GM23338 (cell line): ENCODE measurements around the gene KCNJ3.

ENCODE experiments used
- EZH2 ChIP-seq: fragments of 200-600 bp; sonication (generic); IDR thresholded peaks from one replicate; pipeline ENCODE4 v1.8.0; 2017; ENCODE audit warnings: antibody characterized with exemption, mild to moderate bottlenecking, low read depth; ENCODE audit not compliant: unreplicated experiment
- JUNB ChIP-seq: IDR thresholded peaks from one replicate; pipeline ENCODE4 v1.6.1; 2016; ENCODE audit warnings: antibody characterized with exemption; ENCODE audit not compliant: unreplicated experiment
- POLR2AphosphoS5 ChIP-seq: IDR thresholded peaks from 2 replicates; pipeline ENCODE4 v1.6.1; 2016; ENCODE audit warnings: antibody characterized with exemption, low read depth
- TF ChIP-seq, protein P1 (sequence below), 2 experiments: fragments of 200-600 bp in 1 of 2; sonication (generic) in 1 of 2; conservative IDR thresholded peaks; 2 replicates each; pipeline versions ENCODE4 v1.5.1 to v1.6.1; 2016 to 2017; ENCODE audit warnings: antibody characterized with exemption in 2 of 2, low read depth in 2 of 2, mild to moderate bottlenecking in 2 of 2, moderate library complexity in 1 of 2
- TF ChIP-seq, protein P2 (sequence below): IDR thresholded peaks from one replicate; pipeline ENCODE4 v1.6.1; 2018; ENCODE audit warnings: antibody characterized with exemption; ENCODE audit not compliant: unreplicated experiment
- TF ChIP-seq, protein P3 (sequence below): fragments of 250-450 bp; sonication (Bioruptor Pico); IDR thresholded peaks from 2 replicates; pipeline ENCODE4 v1.5.0; 2020; ENCODE audit warnings: mild to moderate bottlenecking, moderate library complexity

DNA sequence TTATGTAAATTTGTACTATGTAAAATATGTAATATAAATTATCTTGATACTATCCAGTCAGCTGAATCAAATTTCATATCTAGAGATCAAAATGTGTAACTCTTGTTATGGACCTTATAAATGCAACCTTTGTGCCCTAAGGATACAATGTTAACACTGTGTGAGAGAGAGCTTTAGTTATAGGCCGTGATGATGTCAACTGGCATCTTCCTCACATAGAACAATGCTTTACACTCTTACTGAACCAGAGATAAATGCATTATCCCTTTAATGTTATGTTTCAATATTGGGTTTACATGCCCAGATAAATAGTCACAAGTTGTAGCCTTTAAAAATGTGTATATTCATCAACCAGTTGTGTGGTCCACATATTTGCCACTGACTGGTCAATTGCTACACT is 115.1 kb downstream of the KCNJ3 start:
- no peak for TF ChIP-seq POLR2AphosphoS5
- TF ChIP-seq, protein P1, sequence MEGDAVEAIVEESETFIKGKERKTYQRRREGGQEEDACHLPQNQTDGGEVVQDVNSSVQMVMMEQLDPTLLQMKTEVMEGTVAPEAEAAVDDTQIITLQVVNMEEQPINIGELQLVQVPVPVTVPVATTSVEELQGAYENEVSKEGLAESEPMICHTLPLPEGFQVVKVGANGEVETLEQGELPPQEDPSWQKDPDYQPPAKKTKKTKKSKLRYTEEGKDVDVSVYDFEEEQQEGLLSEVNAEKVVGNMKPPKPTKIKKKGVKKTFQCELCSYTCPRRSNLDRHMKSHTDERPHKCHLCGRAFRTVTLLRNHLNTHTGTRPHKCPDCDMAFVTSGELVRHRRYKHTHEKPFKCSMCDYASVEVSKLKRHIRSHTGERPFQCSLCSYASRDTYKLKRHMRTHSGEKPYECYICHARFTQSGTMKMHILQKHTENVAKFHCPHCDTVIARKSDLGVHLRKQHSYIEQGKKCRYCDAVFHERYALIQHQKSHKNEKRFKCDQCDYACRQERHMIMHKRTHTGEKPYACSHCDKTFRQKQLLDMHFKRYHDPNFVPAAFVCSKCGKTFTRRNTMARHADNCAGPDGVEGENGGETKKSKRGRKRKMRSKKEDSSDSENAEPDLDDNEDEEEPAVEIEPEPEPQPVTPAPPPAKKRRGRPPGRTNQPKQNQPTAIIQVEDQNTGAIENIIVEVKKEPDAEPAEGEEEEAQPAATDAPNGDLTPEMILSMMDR (conservative IDR thresholded peaks at IDR 0.05; ENCODE audit: low read depth in 2 of 2): no peak
- no peak for TF ChIP-seq EZH2
- TF ChIP-seq, protein P2, sequence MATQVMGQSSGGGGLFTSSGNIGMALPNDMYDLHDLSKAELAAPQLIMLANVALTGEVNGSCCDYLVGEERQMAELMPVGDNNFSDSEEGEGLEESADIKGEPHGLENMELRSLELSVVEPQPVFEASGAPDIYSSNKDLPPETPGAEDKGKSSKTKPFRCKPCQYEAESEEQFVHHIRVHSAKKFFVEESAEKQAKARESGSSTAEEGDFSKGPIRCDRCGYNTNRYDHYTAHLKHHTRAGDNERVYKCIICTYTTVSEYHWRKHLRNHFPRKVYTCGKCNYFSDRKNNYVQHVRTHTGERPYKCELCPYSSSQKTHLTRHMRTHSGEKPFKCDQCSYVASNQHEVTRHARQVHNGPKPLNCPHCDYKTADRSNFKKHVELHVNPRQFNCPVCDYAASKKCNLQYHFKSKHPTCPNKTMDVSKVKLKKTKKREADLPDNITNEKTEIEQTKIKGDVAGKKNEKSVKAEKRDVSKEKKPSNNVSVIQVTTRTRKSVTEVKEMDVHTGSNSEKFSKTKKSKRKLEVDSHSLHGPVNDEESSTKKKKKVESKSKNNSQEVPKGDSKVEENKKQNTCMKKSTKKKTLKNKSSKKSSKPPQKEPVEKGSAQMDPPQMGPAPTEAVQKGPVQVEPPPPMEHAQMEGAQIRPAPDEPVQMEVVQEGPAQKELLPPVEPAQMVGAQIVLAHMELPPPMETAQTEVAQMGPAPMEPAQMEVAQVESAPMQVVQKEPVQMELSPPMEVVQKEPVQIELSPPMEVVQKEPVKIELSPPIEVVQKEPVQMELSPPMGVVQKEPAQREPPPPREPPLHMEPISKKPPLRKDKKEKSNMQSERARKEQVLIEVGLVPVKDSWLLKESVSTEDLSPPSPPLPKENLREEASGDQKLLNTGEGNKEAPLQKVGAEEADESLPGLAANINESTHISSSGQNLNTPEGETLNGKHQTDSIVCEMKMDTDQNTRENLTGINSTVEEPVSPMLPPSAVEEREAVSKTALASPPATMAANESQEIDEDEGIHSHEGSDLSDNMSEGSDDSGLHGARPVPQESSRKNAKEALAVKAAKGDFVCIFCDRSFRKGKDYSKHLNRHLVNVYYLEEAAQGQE: no peak
- TF ChIP-seq, protein P3, sequence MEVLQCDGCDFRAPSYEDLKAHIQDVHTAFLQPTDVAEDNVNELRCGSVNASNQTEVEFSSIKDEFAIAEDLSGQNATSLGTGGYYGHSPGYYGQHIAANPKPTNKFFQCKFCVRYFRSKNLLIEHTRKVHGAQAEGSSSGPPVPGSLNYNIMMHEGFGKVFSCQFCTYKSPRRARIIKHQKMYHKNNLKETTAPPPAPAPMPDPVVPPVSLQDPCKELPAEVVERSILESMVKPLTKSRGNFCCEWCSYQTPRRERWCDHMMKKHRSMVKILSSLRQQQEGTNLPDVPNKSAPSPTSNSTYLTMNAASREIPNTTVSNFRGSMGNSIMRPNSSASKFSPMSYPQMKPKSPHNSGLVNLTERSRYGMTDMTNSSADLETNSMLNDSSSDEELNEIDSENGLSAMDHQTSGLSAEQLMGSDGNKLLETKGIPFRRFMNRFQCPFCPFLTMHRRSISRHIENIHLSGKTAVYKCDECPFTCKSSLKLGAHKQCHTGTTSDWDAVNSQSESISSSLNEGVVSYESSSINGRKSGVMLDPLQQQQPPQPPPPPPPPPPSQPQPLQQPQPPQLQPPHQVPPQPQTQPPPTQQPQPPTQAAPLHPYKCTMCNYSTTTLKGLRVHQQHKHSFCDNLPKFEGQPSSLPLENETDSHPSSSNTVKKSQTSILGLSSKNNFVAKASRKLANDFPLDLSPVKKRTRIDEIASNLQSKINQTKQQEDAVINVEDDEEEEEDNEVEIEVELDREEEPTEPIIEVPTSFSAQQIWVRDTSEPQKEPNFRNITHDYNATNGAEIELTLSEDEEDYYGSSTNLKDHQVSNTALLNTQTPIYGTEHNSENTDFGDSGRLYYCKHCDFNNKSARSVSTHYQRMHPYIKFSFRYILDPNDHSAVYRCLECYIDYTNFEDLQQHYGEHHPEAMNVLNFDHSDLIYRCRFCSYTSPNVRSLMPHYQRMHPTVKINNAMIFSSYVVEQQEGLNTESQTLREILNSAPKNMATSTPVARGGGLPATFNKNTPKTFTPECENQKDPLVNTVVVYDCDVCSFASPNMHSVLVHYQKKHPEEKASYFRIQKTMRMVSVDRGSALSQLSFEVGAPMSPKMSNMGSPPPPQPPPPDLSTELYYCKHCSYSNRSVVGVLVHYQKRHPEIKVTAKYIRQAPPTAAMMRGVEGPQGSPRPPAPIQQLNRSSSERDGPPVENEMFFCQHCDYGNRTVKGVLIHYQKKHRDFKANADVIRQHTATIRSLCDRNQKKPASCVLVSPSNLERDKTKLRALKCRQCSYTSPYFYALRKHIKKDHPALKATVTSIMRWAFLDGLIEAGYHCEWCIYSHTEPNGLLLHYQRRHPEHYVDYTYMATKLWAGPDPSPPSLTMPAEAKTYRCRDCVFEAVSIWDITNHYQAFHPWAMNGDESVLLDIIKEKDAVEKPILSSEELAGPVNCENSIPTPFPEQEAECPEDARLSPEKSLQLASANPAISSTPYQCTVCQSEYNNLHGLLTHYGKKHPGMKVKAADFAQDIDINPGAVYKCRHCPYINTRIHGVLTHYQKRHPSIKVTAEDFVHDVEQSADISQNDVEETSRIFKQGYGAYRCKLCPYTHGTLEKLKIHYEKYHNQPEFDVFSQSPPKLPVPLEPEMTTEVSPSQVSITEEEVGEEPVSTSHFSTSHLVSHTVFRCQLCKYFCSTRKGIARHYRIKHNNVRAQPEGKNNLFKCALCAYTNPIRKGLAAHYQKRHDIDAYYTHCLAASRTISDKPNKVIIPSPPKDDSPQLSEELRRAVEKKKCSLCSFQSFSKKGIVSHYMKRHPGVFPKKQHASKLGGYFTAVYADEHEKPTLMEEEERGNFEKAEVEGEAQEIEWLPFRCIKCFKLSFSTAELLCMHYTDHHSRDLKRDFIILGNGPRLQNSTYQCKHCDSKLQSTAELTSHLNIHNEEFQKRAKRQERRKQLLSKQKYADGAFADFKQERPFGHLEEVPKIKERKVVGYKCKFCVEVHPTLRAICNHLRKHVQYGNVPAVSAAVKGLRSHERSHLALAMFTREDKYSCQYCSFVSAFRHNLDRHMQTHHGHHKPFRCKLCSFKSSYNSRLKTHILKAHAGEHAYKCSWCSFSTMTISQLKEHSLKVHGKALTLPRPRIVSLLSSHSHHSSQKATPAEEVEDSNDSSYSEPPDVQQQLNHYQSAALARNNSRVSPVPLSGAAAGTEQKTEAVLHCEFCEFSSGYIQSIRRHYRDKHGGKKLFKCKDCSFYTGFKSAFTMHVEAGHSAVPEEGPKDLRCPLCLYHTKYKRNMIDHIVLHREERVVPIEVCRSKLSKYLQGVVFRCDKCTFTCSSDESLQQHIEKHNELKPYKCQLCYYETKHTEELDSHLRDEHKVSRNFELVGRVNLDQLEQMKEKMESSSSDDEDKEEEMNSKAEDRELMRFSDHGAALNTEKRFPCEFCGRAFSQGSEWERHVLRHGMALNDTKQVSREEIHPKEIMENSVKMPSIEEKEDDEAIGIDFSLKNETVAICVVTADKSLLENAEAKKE (CRISPR knock-in tag): no peak
- no peak for TF ChIP-seq JUNB
